GM19193 (cell line): ENCODE results near the gene PRR5L.
A peak's percentile ranks its signal among the peaks of the same experiment; 100 is the strongest.

Source experiments
- POLR2A ChIP-seq: IDR thresholded peaks from 4 replicates; pipeline ENCODE4 v1.6.1; 2011; ENCODE audit not compliant: insufficient read depth, insufficient read length; ENCODE audit errors: extremely low read depth

PRR5L gene

GRCh38 chr11:36498721-36499120 lies 202.6 kb downstream of the PRR5L start:
- TF ChIP-seq POLR2A, result no peak

GRCh38 chr11:36499315-36499714 lies 203.2 kb downstream of the PRR5L start:
- TF ChIP-seq POLR2A, result no peak

GRCh38 chr11:36500315-36500721 lies 204.2 kb downstream of the PRR5L start:
- TF ChIP-seq POLR2A, result no peak

- TF ChIP-seq POLR2A, result no peak
Observed at GRCh38 chr11:36501236-36501635, 205.1 kb downstream of the PRR5L start.

GRCh38 chr11:36507824-36508489 lies 211.9 kb downstream of the PRR5L start:
- no peak for TF ChIP-seq POLR2A

GRCh38 chr11:36508743-36509142 lies 212.7 kb downstream of the PRR5L start:
- no peak for TF ChIP-seq POLR2A

GRCh38 chr11:36509201-36509639 lies 213.1 kb downstream of the PRR5L start:
- TF ChIP-seq POLR2A, result no peak

GRCh38 chr11:36509694-36510593 lies 213.9 kb downstream of the PRR5L start, which contains the start of gene TRAF6:
TSS of gene TRAF6 (minus strand) at chr11:36510272. CDS start at chr11:36501515, 8,757 bp downstream.
- TF ChIP-seq POLR2A, result peak; percentile 93

- TF ChIP-seq POLR2A, result no peak
Observed at GRCh38 chr11:36510594-36510942, 214.5 kb downstream of the PRR5L start.

- TF ChIP-seq POLR2A, result no peak
Observed at GRCh38 chr11:36512016-36512415, 215.9 kb downstream of the PRR5L start.

- TF ChIP-seq POLR2A, result no peak
Observed at GRCh38 chr11:36513965-36514364, 217.9 kb downstream of the PRR5L start.
